Parathyroid adenoma (tissue), 2 donors: Measurements from ENCODE around the gene CAMTA1.

Experiments
- H2AFZ ChIP-seq: fragments of 300-600 bp; sonication (generic); one replicate; pipeline ENCODE4 v1.7.0; 2017; ENCODE audit warnings: antibody characterized with exemption, mild to moderate bottlenecking
- H3K27ac ChIP-seq: fragments of 300-600 bp; sonication (generic); one replicate; pipeline ENCODE4 v1.7.0; 2017
- H3K27me3 ChIP-seq: fragments of 300-600 bp; sonication (generic); one replicate; pipeline ENCODE4 v1.7.0; 2017; ENCODE audit warnings: low read length; ENCODE audit not compliant: control insufficient read depth, insufficient read depth
- H3K36me3 ChIP-seq: fragments of 300-600 bp; sonication (generic); one replicate; pipeline ENCODE4 v1.7.0; 2017; ENCODE audit warnings: low read length; ENCODE audit not compliant: control insufficient read depth, insufficient read depth
- H3K4me1 ChIP-seq: fragments of 300-600 bp; sonication (generic); one replicate; pipeline ENCODE4 v1.7.0; 2017; ENCODE audit warnings: control low read depth
- H3K4me2 ChIP-seq: fragments of 300-600 bp; sonication (generic); one replicate; pipeline ENCODE4 v1.7.0; 2017; ENCODE audit warnings: low read length
- H3K4me3 ChIP-seq: fragments of 300-600 bp; sonication (generic); one replicate; pipeline ENCODE4 v1.7.0; 2017; ENCODE audit warnings: low read depth, low read length
- H3K79me2 ChIP-seq: fragments of 300-600 bp; sonication (generic); one replicate; pipeline ENCODE4 v1.7.0; 2017; ENCODE audit warnings: control low read depth
- H3K9ac ChIP-seq: fragments of 300-600 bp; sonication (generic); one replicate; pipeline ENCODE4 v1.7.0; 2017; ENCODE audit warnings: mild to moderate bottlenecking
- H3K9me3 ChIP-seq: fragments of 300-600 bp; sonication (generic); one replicate; pipeline ENCODE4 v1.7.0; 2017; ENCODE audit warnings: low read length; ENCODE audit not compliant: control insufficient read depth
- CTCF ChIP-seq: fragments of 300-600 bp; sonication (generic); IDR thresholded peaks from one replicate; pipeline ENCODE4 v1.7.0; 2017; ENCODE audit warnings: antibody characterized with exemption, mild to moderate bottlenecking
- donor health status: primary hyperparathyroidism.

The CAMTA1 gene

DNA sequence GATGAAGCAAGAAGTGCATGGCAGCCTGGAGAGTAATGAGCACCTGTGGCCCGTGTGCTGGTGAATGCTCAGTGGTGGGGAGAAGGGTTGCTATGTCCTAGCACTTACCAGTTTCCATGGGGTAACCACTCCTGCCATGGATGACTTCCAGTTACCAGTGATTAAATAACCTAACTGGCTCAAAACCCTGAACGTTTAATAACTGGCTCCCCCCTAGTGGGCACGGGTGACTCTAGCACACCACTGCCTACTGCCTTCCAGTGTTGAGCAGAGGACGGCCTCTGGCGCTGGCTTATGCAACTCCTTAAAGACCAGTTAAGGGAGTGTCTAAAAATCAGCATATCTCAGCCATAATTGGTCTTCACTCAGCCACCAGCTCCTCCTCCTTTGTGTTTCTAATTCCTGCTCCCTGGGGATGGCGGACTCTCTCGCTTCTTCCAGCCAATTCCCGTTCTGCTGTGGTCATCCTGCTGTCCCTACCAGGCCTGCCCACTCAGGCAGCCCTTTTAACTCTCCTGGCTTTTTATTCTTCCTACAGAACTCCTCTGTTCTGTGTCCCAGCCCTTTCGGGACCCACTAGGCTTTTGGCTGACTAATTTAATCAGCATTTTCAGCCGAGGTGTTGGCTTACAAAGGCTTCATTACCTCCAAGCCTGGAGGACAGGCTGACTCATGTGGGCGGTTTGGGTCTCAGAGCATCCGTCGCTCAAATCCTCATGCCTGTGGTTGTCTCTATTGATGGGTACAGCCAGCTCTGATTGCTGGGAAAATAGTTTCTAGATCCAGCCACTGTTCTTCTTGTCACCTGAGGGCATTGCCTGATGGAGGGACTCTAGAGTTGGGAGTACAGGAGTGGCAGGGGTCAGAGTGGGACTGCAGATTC is 332.4 kb downstream of the CAMTA1 start:
- Histone ChIP-seq H2AFZ (peak overlapping the region; percentile 56), H3K27me3 (no peaks in the 10 kb centered on the region), H3K79me2 (no peaks in the 10 kb centered on the region), H3K9ac (no peak overlapping the region), H3K4me1 (no peaks in the 10 kb centered on the region), H3K4me2 (no peak overlapping the region), H3K27ac (peak overlapping the region; percentile 59), H3K9me3 (no peaks in the 10 kb centered on the region), H3K4me3 (no peak overlapping the region), H3K36me3 (no peaks in the 10 kb centered on the region)
- TF ChIP-seq CTCF: no peak

GRCh38 chr1:7119156-7119555 is 333.9 kb downstream of the CAMTA1 start:
- Histone ChIP-seq H3K79me2 (no peaks in the 10 kb centered on the region), H2AFZ (no peak overlapping the region), H3K36me3 (no peaks in the 10 kb centered on the region), H3K9ac (no peak overlapping the region), H3K4me1 (no peaks in the 10 kb centered on the region), H3K27me3 (no peaks in the 10 kb centered on the region), H3K27ac (no peak overlapping the region), H3K9me3 (no peaks in the 10 kb centered on the region), H3K4me2 (no peak overlapping the region), H3K4me3 (no peak overlapping the region)
- TF ChIP-seq CTCF: no peak

GRCh38 chr1:7120863-7121621 is 335.8 kb downstream of the CAMTA1 start:
- no peak for TF ChIP-seq CTCF
- Histone ChIP-seq H3K9ac (no peak overlapping the region), H3K4me1 (no peaks in the 10 kb centered on the region), H3K27me3 (no peaks in the 10 kb centered on the region), H3K36me3 (no peaks in the 10 kb centered on the region), H3K9me3 (no peaks in the 10 kb centered on the region), H3K27ac (no peak overlapping the region), H3K4me3 (no peak overlapping the region), H3K4me2 (no peak overlapping the region), H3K79me2 (no peaks in the 10 kb centered on the region), H2AFZ (no peak overlapping the region)

- no peak overlapping the region for H3K27ac ChIP-seq
- H3K27me3 ChIP-seq: no peaks in the 10 kb centered on the region
- no peak overlapping the region for H2AFZ ChIP-seq
- H3K79me2 ChIP-seq: no peaks in the 10 kb centered on the region
- no peaks in the 10 kb centered on the region for H3K4me1 ChIP-seq
- H3K9ac ChIP-seq: no peak overlapping the region
- no peaks in the 10 kb centered on the region for H3K36me3 ChIP-seq
- no peaks in the 10 kb centered on the region for H3K9me3 ChIP-seq
- no peak for TF ChIP-seq CTCF
- H3K4me2 ChIP-seq: no peak overlapping the region
- H3K4me3 ChIP-seq: no peak overlapping the region
Measured at GRCh38 chr1:7121622-7121988, 336.4 kb downstream of the CAMTA1 start.
